NCI-H1092 treated with DMSO at 0.1 percent for 48 hours (cell line): ENCODE measurements around the gene KLHL17.

Source experiments
- DNase-seq: peaks from one replicate; lab custom pipeline; 2025; lab: John Stamatoyannopoulos, UW

KLHL17 gene

DNA sequence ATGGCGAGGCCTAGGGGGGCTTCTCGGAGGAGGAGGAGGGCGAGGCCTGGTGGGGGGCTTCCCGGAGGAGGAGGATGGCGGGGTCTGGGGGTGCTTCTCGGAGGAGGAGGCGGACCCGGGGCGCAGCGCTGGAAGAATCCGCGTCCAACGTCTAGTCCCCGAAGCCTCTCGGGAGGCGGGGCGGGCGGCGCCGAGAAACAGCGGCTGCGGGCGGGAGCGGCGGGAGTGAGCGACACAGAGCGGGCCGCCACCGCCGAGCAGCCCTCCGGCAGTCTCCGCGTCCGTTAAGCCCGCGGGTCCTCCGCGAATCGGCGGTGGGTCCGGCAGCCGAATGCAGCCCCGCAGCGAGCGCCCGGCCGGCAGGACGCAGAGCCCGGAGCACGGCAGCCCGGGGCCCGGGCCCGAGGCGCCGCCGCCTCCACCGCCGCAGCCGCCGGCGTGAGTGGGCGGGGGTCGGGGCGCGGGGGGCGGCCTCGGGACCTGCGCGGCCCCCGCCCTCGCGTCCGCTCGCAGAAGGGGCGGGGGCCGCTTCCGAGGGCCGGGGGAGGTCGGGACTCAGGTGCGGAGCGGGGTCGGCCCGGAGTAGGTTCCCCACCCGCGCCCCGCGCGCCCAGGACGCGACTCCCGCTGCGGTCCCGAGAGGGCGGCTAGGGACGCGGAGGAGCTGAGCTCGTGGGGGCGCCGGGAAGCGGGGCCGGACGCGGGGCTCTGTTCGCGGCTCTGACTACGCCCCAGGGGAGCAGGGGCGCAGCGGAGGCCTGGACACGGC lies at the start of gene KLHL17:
KLHL17 (plus strand) TSS at position 222 of the 769 bp plus-strand sequence; CDS start at position 332, 110 bp downstream.
- no peak for DNase-seq

DNA sequence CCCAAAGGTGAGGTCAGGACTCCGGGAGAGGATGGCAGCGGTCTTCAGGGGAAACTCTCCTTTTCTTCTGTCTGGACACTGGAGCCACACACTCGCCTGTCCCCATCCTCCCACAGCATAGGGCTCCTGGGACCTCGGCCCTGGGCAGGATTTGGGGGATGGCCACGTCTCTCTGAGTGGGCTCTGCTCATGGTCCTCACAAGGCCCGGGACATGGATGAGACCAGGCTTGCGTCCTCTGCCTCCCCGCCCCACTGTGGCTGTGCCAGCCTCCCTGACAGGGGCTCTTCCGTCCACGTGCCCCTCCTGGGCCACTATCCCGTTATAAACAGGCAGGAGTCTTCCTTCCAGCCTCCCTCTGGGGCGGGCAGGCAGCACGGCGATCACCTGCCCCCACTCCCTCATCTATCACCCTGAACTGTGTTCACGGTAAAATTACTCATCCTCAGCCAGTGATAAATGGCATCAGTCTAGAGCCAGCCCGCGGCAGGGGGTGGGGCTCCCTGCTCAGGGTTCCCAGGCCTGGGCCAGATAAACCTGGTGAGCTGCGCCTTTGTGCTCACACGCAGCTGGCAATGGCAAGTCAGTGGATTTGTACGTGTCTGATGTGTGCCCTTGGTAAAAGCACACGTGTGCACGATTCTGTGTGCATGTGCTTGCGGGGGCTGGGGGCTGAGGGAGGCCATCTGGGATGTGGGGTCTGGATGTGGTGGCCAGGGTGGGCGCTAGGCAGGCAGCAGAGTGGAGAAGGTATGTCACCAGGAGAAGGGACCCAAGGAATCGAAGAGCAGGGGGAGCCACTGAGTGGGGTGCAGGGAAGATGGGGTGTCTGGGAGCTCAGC lies 49.3 kb upstream of the KLHL17 start:
- DNase-seq: no peak

DNA sequence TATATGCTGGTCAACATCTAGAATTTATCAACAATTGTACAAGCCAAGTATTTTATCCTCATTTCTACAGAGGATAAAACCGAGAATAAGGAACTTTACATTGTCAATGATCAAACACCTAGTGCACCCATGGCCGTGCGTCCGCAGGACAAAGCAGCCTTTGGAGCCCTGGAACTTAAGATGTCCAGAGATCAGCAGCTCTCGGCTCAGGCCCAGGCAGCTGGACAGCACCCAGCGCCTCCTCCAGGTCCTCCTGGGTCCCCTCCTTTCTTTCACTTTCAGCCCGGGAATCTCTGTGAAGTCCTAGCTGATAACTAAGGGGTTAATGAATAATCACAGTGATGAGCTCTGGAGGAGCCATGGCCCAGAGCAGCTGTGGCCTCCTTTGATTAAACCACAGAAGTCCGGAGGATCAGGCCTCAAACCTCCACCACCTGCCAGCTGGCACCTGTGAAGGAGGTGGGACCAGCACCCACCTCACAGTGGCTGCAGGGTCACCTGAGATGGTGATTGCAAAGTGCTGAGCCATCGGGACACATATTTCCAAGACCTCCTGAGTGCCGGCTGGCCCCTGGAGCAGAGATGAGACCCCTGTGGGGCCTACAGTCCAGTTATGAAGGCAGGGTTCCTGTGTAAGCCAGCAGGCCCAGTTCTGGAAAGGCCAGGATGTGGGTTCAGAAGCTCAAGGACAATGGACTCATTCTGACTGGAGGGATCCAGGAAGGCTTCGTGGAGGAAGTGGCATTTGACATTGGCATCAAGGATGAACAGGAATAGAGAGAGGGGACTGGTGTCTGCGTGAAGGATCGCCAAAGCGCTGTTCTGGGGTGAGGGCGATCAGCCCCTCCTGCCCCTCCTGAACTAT lies 48.3 kb upstream of the KLHL17 start:
- no peak for DNase-seq

- no peak for DNase-seq
Measured at GRCh38 chr1:912740-913301, 47.6 kb upstream of the KLHL17 start.

- no peak for DNase-seq
Measured at GRCh38 chr1:913491-914130, 46.8 kb upstream of the KLHL17 start.

DNA sequence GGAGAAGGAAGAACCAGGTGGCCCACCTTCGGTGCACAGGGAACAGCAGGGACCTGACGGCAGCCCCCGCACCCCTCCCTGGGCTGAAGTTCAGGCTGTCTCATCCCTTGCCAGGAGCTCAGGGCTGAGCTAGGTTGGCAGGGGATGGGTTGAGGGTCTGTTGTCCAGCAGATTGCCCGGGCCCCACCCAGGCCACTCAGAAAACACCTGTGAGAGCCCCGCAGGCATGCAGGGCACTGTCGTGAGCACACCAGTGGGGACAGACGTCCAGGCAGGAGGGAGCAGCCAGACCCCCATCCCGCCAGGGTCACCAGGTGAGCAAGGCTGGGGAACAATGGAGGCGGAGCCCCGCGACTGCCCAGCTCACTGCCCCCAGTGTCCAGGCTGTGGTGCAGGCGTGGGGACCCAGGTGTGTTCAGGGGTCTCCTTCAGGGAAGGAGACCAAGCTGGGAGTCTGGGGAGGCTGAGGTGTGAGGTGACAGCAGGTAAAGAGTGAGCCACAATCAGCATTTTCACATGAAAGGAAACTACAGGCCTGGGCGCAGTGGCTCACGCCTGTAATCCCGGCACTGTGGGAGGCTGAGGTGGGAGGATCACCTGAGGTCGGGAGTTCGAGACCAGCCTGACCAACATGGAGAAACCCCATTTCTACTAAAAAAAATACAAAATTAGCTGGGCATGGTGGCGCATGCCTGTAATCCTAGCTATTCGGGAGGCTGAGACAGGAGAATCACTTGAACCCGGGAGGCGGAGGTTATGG lies 46.1 kb upstream of the KLHL17 start:
- DNase-seq: no peak

DNA sequence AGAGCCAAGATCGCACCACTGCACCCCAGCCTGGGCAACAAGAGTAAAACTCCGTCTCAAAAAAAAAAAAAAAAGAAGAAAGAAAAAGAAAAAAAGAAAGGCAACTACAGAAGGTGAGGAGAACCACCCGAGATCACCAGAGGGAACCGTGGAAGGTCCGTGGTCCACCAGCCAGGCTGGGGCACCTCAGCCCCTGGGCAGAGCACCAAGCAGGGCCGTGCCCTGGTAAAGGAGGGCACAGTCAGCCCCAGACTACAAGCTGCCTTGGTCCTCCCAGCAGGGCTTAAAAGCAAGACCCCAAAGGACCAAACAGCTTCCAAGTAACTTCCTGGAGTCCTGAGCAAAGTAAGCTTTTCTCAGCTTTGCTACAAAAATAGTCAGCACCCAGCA lies 45.5 kb upstream of the KLHL17 start:
- no peak for DNase-seq

DNA sequence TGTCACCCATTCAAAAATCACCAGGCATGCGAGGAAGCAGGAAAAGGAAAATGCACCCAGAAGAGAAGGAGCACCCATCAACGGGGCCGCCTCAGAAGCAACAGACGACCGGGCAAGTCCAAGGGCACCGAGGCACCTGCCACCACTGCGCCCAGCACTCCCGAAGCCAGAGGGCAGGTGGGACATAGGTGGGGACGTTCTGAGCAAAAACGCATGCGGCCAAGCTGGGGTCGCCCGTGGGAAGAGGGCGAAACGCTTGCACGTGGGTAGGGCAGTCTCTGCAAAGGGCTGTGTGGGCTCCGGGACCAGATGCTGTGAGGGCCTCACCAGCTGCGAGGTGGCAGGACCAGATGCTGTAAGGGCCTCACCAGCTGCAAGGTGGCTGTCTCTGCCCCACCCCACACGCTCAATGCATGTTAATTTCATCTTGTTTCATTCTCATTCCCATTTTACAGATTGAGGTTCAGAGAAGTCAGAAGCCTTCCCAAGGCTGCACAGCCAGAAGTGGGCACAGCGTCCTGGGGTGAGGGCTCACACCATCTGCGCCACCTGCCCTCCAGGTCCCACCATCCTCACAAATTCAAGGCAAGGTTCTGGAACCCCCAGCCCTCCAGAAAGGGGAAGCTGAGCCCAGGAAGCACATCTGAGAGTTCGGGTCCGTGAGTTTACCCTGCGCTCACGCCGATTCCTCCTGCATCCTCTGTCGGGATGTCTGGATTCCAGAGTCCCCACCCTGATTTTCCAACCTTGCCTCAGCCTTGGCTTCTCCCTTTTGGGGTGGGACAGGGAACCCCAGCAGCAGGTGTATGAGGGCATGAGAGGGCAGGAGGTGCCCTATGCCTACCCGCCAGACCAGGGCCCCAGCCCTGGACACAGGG lies 44.9 kb upstream of the KLHL17 start:
- DNase-seq: no peak

- no peak for DNase-seq
Measured at GRCh38 chr1:916173-917075, 44.0 kb upstream of the KLHL17 start.

GRCh38 chr1:917076-917459 lies 43.3 kb upstream of the KLHL17 start:
- no peak for DNase-seq

GRCh38 chr1:917466-918091 lies 42.8 kb upstream of the KLHL17 start:
- no peak for DNase-seq

- DNase-seq: no peak
Measured at GRCh38 chr1:918353-918752, 42.0 kb upstream of the KLHL17 start.

- no peak for DNase-seq
Measured at GRCh38 chr1:918843-919242, 41.5 kb upstream of the KLHL17 start.

- no peak for DNase-seq
Measured at GRCh38 chr1:919271-919872, 41.0 kb upstream of the KLHL17 start.

DNA sequence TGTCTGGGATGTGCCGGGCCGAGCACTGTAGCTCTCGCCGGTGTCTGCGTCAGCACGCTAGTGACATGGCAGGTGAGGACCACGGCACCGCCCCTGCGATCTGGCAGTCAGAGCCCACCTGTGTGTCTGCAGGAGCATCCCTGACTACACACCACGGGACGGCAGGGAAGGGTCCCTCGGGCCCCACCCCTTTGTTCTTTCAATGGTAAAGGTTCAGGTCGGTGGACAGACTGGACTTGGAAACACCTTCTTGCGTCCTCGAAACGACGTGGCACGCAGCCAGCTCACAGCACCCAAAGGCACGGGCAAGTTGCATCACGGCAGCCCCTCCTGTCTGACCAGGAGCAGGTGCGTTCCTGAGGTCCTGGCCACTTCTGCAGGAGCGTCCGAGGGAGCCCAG lies 40.4 kb upstream of the KLHL17 start:
- DNase-seq: no peak

DNA sequence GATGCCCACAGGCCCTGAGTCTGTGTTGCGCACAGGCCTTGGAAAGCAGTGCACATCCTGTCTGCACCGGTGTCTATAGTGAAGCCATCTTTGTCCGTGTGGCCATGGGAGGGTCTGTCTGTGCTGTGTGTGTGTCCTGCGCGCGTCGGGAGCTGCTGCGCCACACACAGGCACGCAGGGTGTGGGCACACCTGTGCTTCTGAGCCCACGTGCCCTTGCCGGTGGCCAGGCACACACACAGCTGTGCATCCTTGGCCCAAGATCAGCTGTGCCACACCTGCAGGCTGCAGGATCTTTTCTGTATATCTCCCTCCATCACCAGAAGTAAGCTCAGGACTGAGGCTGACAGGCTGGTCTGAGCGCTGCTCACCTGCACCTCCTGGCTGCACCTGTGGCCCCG lies 39.9 kb upstream of the KLHL17 start:
- no peak for DNase-seq

GRCh38 chr1:921011-921837 lies 39.2 kb upstream of the KLHL17 start:
- DNase-seq: peak; percentile 33
